K562 (cell line): Measurements from ENCODE around the gene SLC30A10. TPM values are rescaled to one million over a fixed set of nuclear protein-coding genes. Genes with fewer than 3 reads are reported as not detected.

ENCODE experiments used
- ADNP ChIP-seq: fragments of 200-800 bp; sonication (Bioruptor generic); IDR thresholded peaks from 2 replicates; pipeline ENCODE4 v1.6.1; 2016; ENCODE audit warnings: missing genetic modification characterization, missing compliant biosample characterization
- CXXC5 ChIP-seq: fragments of 250-450 bp; sonication (Bioruptor Pico); IDR thresholded peaks from 2 replicates; pipeline ENCODE4 v1.8.0; 2022; ENCODE audit warnings: inconsistent platforms, mild to moderate bottlenecking, moderate library complexity
- EHMT2 ChIP-seq: fragments of 450-650 bp; IDR thresholded peaks from 2 replicates; pipeline ENCODE4 v1.6.1; 2018; ENCODE audit warnings: antibody characterized with exemption
- GABPB1 ChIP-seq: sonication (generic); formaldehyde crosslinking; IDR thresholded peaks from 2 replicates; pipeline ENCODE4 v1.8.0; 2022; ENCODE audit warnings: mild to moderate bottlenecking, missing genetic modification reagents
- KAT7 ChIP-seq: sonication (generic); formaldehyde crosslinking; IDR thresholded peaks from 2 replicates; pipeline ENCODE4 v1.8.0; 2022; ENCODE audit warnings: missing genetic modification reagents, mild to moderate bottlenecking, borderline replicate concordance
- SMARCA5 ChIP-seq: fragments of 450-650 bp; IDR thresholded peaks from 2 replicates; pipeline ENCODE4 v1.6.1; 2016
- SMC3 ChIP-seq: conservative IDR thresholded peaks from 2 replicates; pipeline ENCODE4 v1.6.1; 2011; ENCODE audit warnings: low read depth, low read length, improper control_type of control experiment; ENCODE audit not compliant: insufficient read depth
- SNIP1 ChIP-seq: fragments of 450-650 bp; IDR thresholded peaks from 2 replicates; pipeline ENCODE4 v1.7.1; 2017; ENCODE audit warnings: low read depth, mild to moderate bottlenecking
- ZNF41 ChIP-seq: fragments of 250-450 bp; sonication (Bioruptor Pico); conservative IDR thresholded peaks from 2 replicates; pipeline ENCODE4 v1.4.0; 2020; ENCODE audit warnings: mild to moderate bottlenecking
- ZNF445 ChIP-seq: fragments of 250-450 bp; sonication (Bioruptor Pico); IDR thresholded peaks from 2 replicates; pipeline ENCODE4 v1.4.0; 2020; ENCODE audit warnings: low read depth, mild to moderate bottlenecking, moderate library complexity
- ZNF592 ChIP-seq: fragments of 450-650 bp; IDR thresholded peaks from 2 replicates; pipeline ENCODE4 v1.6.1; 2017; ENCODE audit warnings: antibody characterized with exemption, mild to moderate bottlenecking
- ZNF707 ChIP-seq: fragments of 250-450 bp; sonication (Bioruptor Pico); conservative IDR thresholded peaks from 2 replicates; pipeline ENCODE4 v1.8.0; 2022; ENCODE audit warnings: inconsistent platforms, mild to moderate bottlenecking, moderate library complexity
- polyA plus RNA-seq, 8 experiments: library from polyadenylated mRNA; depleted of rRNA in 4 of 8; stranded (reverse) in 5 of 8; unstranded in 3 of 8; fragments of >200 nt; fragmentation: Nextera tagmentation in 2 of 8; fragmentation: Illumina TruSeq in 1 of 8; extraction: Ambion mirVana in 2 of 8; extraction: Trizol in 1 of 8; gene quantifications; 2 replicates each; pipeline versions ENCODE4 v1.2.1 to v1.2.3, GENCODE V29; 2011 to 2014; ENCODE audit warnings: inconsistent platforms in 1 of 8, missing spikeins in 1 of 8
- total RNA-seq, 7 experiments: library from RNA; depleted of rRNA in 6 of 7; stranded (reverse); fragments of >200 nt in 6 of 7; fragmentation: Illumina TruSeq in 2 of 7; extraction: Trizol in 2 of 7; gene quantifications; 2 replicates each; pipeline versions ENCODE4 v1.2.1 to v1.2.3, GENCODE V29; 2011 to 2021; ENCODE audit warnings: low replicate concordance in 1 of 7
- TF ChIP-seq, protein P1 (sequence below): fragments of 250-450 bp; sonication (Bioruptor Pico); IDR thresholded peaks from 2 replicates; pipeline ENCODE4 v1.4.0; 2020; ENCODE audit warnings: mild to moderate bottlenecking, moderate library complexity

The SLC30A10 gene
- total and polyA plus RNA-seq, 9 of the 15 experiments (the other 6 are each of a cell fraction or from before 2014, with no cell fraction given) = 2.6 to 11.3 (median 7.1) TPM

- TF ChIP-seq, protein P1, sequence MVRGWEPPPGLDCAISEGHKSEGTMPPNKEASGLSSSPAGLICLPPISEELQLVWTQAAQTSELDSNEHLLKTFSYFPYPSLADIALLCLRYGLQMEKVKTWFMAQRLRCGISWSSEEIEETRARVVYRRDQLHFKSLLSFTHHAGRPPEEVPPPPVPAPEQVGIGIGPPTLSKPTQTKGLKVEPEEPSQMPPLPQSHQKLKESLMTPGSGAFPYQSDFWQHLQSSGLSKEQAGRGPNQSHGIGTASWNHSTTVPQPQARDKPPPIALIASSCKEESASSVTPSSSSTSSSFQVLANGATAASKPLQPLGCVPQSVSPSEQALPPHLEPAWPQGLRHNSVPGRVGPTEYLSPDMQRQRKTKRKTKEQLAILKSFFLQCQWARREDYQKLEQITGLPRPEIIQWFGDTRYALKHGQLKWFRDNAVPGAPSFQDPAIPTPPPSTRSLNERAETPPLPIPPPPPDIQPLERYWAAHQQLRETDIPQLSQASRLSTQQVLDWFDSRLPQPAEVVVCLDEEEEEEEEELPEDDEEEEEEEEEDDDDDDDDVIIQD (CRISPR knock-in tag) = 0 out of 2 replicates have a peak, but pooled peaks have one; percentile 21
- TF ChIP-seq ZNF707 (CRISPR knock-in tag) = 0 out of 2 replicates have a peak, but pooled peaks have one; percentile 20
- TF ChIP-seq ZNF592 = peak; percentile 49; the same call in 1 of the 2 replicates
- peak; percentile 9; the same call in 1 of the 2 replicates for TF ChIP-seq GABPB1 (CRISPR knock-in tag)
- TF ChIP-seq SMARCA5 = peak; percentile 61
- peak; percentile 96 for TF ChIP-seq ADNP
- TF ChIP-seq ZNF445 (CRISPR knock-in tag) = peak; percentile 31; the same call in 1 of the 2 replicates
- 0 out of 2 replicates have a peak, but pooled peaks have one; percentile 19 for TF ChIP-seq SMC3
- TF ChIP-seq ZNF41 (CRISPR knock-in tag) = 0 out of 2 replicates have a peak, but pooled peaks have one; percentile 41
- peak; percentile 4; the same call in 1 of the 2 replicates for TF ChIP-seq EHMT2
- 0 out of 2 replicates have a peak, but pooled peaks have one; percentile 39 for TF ChIP-seq SNIP1
- 0 out of 2 replicates have a peak, but pooled peaks have one; percentile 15 for TF ChIP-seq KAT7 (CRISPR knock-in tag)
- peak; percentile 69; the same call in 1 of the 2 replicates for TF ChIP-seq CXXC5 (CRISPR knock-in tag)
Observed at GRCh38 chr1:219906565-219906923, 21.8 kb downstream of the SLC30A10 start (continued).
